Epithelial cell of proximal tubule (primary cell): ENCODE measurements around the gene SLC12A5. TPM values are rescaled to one million over a fixed set of nuclear protein-coding genes. Genes with fewer than 3 reads are reported as not detected.
"Not testable (repeated sequence)": the region's sequence is repeated elsewhere in the genome, so short reads cannot be mapped to it uniquely, and the experiment has no call there.

Experiments used
- DNase-seq: peaks from one replicate; pipeline ENCODE4 v3.0.0-alpha.2; 2011; ENCODE audit warnings: low read depth
- H3K4me3 ChIP-seq: 2 replicates; pipeline ENCODE4 v1.5.1; 2011; ENCODE audit warnings: low read depth, mild to moderate bottlenecking, low read length
- CTCF ChIP-seq: conservative IDR thresholded peaks from 2 replicates; pipeline ENCODE4 v1.5.1; 2012; ENCODE audit warnings: low read depth, mild to moderate bottlenecking, low read length
- total RNA-seq: library from RNA; depleted of rRNA; stranded (reverse); fragments of >200 nt; gene quantifications from 2 replicates; pipeline ENCODE4 v1.2.3, GENCODE V29; 2015

SLC12A5 gene
- total RNA-seq, 1 donor from 2014 or later = not detected

- peak; percentile 20 for DNase-seq
- no peak for TF ChIP-seq CTCF
- H3K4me3 ChIP-seq = no peak overlapping the region
These were observed 35.6 kb upstream of the SLC12A5 start for GRCh38 chr20:45993197-45993951.

- DNase-seq = no peak
- no peak overlapping the region for H3K4me3 ChIP-seq
- TF ChIP-seq CTCF = no peak
These were observed 34.1 kb upstream of the SLC12A5 start for GRCh38 chr20:45994761-45995493.

GRCh38 chr20:45995495-45996097 lies 33.4 kb upstream of the SLC12A5 start:
- not testable (repeated sequence) for H3K4me3 ChIP-seq, DNase-seq

GRCh38 chr20:45997187-45997586 lies 31.8 kb upstream of the SLC12A5 start:
- TF ChIP-seq CTCF = no peak
- no peak overlapping the region for H3K4me3 ChIP-seq
- no peak for DNase-seq

- H3K4me3 ChIP-seq = no peak overlapping the region
- TF ChIP-seq CTCF = no peak
- DNase-seq = no peak
These were observed 30.7 kb upstream of the SLC12A5 start for GRCh38 chr20:45998337-45998736.

- DNase-seq = no peak
- H3K4me3 ChIP-seq = no peak overlapping the region
- TF ChIP-seq CTCF = no peak
These were observed 30.3 kb upstream of the SLC12A5 start for GRCh38 chr20:45998761-45999160.

GRCh38 chr20:45999557-46000261 lies 29.3 kb upstream of the SLC12A5 start:
- no peak overlapping the region for H3K4me3 ChIP-seq
- TF ChIP-seq CTCF = no peak
- DNase-seq = no peak
